AG09309 (cell line): Measurements from ENCODE around the gene PLCH1.
"Not testable (repeated sequence)": the region's sequence is repeated elsewhere in the genome, so short reads cannot be mapped to it uniquely, and the experiment has no call there.

Experiments
- DNase-seq: peaks from one replicate; pipeline ENCODE4 v3.0.0-alpha.2; 2010; ENCODE audit warnings: low read depth
- H3K4me3 ChIP-seq: 2 replicates; pipeline ENCODE4 v1.5.1; 2011; ENCODE audit warnings: mild to moderate bottlenecking, low read depth, low read length, moderate library complexity; ENCODE audit not compliant: control insufficient read depth
- CTCF ChIP-seq: IDR thresholded peaks from 2 replicates; pipeline ENCODE4 v1.5.1; 2011; ENCODE audit warnings: mild to moderate bottlenecking, low read depth, low read length, inconsistent platforms; ENCODE audit not compliant: insufficient read depth, control insufficient read depth; ENCODE audit errors: missing control alignments

Gene PLCH1

DNA sequence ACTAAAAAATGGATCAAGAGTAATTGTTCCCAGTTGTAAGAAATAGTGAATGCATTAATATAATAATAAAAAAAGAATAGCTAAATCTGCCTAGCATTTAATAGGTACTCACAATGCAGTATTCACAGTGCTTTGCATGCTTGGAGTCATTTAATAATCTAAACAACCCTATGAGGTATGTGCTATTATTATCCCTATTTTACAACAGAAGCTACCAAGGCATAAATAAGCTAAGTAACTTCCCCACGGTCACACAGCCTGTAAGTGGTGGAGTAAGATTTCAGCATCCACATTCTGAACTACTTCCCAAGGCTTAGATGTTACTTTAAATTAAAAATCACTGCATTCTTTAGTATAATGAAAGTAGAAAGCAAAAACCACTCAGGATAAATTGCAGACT, 102.9 kb downstream of the PLCH1 start:
- no peak overlapping the region for H3K4me3 ChIP-seq
- DNase-seq, result no peak
- TF ChIP-seq CTCF, result no peak

GRCh38 chr3:155640098-155640497, 104.8 kb downstream of the PLCH1 start:
- DNase-seq, result no peak
- TF ChIP-seq CTCF, result no peak
- H3K4me3 ChIP-seq, result no peak overlapping the region

DNA sequence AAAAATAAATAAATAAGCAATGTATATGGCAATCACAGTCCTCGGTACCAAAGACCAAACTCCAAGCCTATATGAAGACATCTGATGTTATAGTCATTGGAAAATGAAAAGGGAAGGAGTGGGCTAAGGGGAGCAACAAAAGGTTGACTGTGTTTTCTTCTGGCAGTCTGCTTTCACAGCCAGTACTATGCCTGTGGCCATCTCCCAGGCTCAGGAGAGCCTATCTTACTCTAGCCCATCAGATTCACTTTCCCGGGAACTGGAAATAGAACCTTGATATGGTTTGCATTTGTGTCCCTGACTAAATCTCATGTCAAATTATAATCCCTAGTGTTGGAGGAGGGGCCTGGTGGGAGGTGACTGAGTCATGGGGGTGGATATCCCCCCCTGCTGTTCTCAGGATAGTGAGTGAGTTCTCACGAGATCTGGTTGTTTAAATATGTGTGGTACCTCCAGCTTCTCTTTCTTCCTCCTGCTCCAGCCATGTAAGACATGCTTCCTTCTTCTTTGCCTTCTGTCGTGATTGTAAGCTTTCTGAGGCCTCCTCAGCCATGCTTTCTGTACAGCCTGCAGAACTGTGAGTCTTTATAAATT, 105.3 kb downstream of the PLCH1 start:
- no peak for TF ChIP-seq CTCF
- DNase-seq, result no peak

DNA sequence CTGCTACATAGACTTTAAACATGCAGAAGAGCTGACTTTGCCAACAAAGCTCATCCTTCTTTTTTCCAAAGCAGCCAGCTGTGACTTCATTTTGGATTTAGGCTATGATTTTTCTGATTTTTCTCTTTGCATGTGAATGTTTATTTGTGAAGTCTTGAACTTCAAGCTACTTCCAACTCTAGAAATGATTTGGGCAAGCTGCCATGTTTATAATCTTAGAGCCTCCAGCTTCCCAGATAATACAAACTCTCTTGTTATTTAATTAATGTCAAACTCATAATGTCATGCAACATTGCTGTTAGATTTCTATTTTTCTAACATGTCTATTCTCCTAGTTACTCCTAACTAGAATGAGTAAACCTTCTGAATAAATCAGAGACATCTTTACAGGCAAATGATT, 106.4 kb downstream of the PLCH1 start:
- H3K4me3 ChIP-seq, DNase-seq: not testable (repeated sequence)

More for the DNA sequence above, 105.3 kb downstream of the PLCH1 start:
- H3K4me3 ChIP-seq, result no peak overlapping the region

GRCh38 chr3:155637567-155637966, 107.3 kb downstream of the PLCH1 start:
- no peak overlapping the region for H3K4me3 ChIP-seq
- no peak for DNase-seq
- TF ChIP-seq CTCF, result no peak

GRCh38 chr3:155635056-155635455, 109.8 kb downstream of the PLCH1 start:
- DNase-seq, result no peak
- H3K4me3 ChIP-seq, result no peak overlapping the region
- no peak for TF ChIP-seq CTCF

DNA sequence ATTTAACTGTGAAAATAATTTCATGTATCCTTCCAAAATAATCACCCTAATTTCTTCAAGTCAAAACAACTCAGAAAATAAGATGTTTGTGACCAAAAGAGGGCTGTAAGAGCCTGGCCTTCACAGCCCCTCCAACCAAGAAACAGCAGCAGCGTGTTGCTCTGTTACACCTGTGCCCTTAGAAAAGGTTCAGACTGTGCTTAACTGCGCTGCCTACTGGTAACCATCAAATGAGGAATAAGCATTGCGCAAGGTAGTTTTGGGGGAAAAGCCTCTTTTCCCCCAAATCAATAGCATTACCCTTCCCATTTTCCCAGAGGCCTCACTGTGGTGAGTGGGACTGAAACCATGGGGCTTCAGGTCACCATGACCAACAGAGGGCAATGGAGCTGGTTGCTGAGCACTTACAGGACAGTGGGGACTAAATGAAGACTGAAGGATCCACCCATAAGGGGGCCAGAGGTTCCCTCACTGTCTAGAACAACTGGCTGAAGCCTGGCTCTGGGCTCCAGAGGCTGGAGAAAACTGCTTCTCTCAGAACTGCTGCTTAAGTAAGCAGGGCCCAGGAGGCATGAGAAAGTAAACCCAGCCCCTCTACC, 110.7 kb downstream of the PLCH1 start:
- no peak for DNase-seq
- no peak overlapping the region for H3K4me3 ChIP-seq
- TF ChIP-seq CTCF, result no peak
